Measurements from ENCODE around the gene TNNI3K.

TNNI3K gene

DNA sequence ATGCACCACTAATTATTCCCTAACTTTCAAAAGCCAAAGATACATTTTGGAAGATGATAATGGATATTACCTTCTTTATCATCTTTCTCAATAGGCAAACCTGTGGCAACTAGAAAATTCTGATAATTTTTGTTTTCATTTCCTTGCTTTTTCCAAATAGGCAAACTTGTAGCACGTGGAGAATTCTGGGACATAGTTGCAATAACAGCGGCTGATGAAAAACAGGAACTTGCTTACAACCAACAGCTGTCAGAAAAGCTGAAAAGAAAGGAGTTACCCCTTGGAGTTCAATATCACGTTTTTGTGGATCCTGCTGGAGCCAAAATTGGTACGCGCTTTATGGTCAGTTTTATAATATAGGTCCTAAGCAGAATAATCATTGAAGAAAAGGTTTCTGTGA is 35.7 kb upstream of the TNNI3K start:
- peaks cover 6% of the 10 kb centered on the region for H3K36me3 ChIP-seq
- no peak overlapping the region for H3K27ac ChIP-seq
- no peaks in the 10 kb centered on the region for H3K27me3 ChIP-seq (ENCODE audit: insufficient read depth, low read depth, severe bottlenecking)
- no peak for DNase-seq
- H3K9me3 ChIP-seq (ENCODE audit: severe bottlenecking): no peaks in the 10 kb centered on the region
- no peak overlapping the region for H3K4me3 ChIP-seq (ENCODE audit: low read depth, low read length)
- TF ChIP-seq, protein P1, sequence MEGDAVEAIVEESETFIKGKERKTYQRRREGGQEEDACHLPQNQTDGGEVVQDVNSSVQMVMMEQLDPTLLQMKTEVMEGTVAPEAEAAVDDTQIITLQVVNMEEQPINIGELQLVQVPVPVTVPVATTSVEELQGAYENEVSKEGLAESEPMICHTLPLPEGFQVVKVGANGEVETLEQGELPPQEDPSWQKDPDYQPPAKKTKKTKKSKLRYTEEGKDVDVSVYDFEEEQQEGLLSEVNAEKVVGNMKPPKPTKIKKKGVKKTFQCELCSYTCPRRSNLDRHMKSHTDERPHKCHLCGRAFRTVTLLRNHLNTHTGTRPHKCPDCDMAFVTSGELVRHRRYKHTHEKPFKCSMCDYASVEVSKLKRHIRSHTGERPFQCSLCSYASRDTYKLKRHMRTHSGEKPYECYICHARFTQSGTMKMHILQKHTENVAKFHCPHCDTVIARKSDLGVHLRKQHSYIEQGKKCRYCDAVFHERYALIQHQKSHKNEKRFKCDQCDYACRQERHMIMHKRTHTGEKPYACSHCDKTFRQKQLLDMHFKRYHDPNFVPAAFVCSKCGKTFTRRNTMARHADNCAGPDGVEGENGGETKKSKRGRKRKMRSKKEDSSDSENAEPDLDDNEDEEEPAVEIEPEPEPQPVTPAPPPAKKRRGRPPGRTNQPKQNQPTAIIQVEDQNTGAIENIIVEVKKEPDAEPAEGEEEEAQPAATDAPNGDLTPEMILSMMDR (IDR thresholded peaks at IDR 0.05; ENCODE audit: low read depth, low read length): no peak

DNA sequence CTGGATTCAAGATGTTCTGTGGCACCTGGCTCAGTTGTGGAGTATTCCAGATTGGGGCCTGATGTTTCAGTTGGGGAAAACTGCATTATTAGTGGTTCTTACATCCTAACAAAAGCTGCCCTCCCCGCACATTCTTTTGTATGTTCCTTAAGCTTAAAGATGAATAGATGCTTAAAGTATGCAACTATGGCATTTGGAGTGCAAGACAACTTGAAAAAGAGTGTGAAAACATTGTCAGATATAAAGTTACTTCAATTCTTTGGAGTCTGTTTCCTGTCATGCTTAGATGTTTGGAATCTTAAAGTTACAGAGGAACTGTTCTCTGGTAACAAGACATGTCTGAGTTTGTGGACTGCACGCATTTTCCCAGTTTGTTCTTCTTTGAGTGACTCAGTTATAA is 29.9 kb upstream of the TNNI3K start:
- DNase-seq: no peak
- no peaks in the 10 kb centered on the region for H3K9me3 ChIP-seq (ENCODE audit: severe bottlenecking)
- TF ChIP-seq, protein P1 (IDR thresholded peaks at IDR 0.05; ENCODE audit: low read depth, low read length): no peak
- no peak overlapping the region for H3K27ac ChIP-seq
- H3K27me3 ChIP-seq (ENCODE audit: insufficient read depth, low read depth, severe bottlenecking): no peaks in the 10 kb centered on the region
- peaks cover 6% of the 10 kb centered on the region for H3K36me3 ChIP-seq
- no peak overlapping the region for H3K4me3 ChIP-seq (ENCODE audit: low read depth, low read length)

DNA sequence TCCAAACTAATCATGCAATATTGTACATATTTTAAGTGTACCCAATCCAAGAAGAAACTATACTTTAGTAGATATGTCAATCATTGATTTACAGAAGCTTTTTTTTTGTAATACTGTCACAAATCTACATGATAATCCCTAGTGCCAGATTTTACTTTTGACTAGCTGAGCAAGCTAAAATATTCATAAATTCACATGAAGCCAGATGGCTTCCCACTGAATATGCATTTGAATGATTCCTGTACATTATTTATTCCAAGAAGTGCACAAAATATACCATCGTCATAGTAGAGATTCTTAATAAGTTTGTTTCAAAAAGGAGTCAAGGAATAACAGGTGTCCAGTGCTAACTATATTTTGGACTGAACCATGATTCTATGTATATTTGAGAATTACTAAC is 20.0 kb upstream of the TNNI3K start:
- H3K4me3 ChIP-seq (ENCODE audit: low read depth, low read length): no peak overlapping the region
- no peaks in the 10 kb centered on the region for H3K27me3 ChIP-seq (ENCODE audit: insufficient read depth, low read depth, severe bottlenecking)

DNA sequence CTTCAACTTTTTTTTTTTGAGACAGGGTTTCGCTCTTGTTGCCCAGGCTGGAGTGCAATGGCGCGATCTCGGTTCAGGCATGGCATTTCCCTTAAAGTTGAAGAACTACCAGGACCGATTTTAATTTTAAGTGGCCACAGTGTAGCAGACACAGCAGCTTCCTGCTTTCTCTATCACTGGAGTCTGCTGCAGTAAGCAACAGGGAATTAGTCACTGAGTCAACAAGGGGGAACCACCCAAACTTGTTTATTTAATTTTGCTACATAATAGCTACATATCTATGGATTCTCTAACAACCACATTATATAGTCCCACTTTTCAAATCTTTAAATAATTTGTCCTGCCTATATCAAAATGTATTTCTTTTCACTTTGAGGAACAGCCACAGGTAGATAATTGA is 12.5 kb upstream of the TNNI3K start:
- H3K27me3 ChIP-seq (ENCODE audit: insufficient read depth, low read depth, severe bottlenecking): no peaks in the 10 kb centered on the region
- DNase-seq: no peak
- no peaks in the 10 kb centered on the region for H3K36me3 ChIP-seq
- H3K4me3 ChIP-seq (ENCODE audit: low read depth, low read length): no peak overlapping the region
- TF ChIP-seq, protein P1 (IDR thresholded peaks at IDR 0.05; ENCODE audit: low read depth, low read length): no peak
- no peak overlapping the region for H3K27ac ChIP-seq
- H3K9me3 ChIP-seq (ENCODE audit: severe bottlenecking): no peaks in the 10 kb centered on the region

More for the DNA sequence above, 20.0 kb upstream of the TNNI3K start:
- Histone ChIP-seq H3K9me3 (ENCODE audit: severe bottlenecking) (no peaks in the 10 kb centered on the region), H3K27ac (no peak overlapping the region), H3K36me3 (no peaks in the 10 kb centered on the region)
- DNase-seq: no peak
- TF ChIP-seq, protein P1 (IDR thresholded peaks at IDR 0.05; ENCODE audit: low read depth, low read length): no peak

DNA sequence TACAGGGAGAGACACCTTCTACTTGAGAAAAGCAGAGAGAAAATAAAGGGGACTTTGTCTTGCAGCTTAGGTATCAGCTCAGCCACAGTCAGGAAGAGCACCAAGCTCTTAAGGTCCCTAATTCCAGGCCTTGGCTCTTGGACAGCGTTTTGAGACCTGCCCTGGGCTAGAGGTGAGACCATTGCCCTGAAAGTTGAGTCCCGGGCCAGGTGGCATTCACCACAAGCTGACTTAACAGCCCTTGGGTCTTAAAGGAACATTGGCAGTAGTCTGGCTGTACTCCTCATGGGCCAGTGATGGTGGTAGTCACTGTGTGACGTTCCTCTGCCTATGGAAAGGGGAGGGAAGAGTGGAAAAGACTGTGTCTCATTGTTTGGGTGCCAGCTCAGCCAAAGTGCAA is 11.7 kb upstream of the TNNI3K start:
- H3K9me3 ChIP-seq (ENCODE audit: severe bottlenecking): no peaks in the 10 kb centered on the region
- H3K27me3 ChIP-seq (ENCODE audit: insufficient read depth, low read depth, severe bottlenecking): no peaks in the 10 kb centered on the region
- no peak overlapping the region for H3K27ac ChIP-seq
- TF ChIP-seq, protein P1 (IDR thresholded peaks at IDR 0.05; ENCODE audit: low read depth, low read length): no peak
- no peaks in the 10 kb centered on the region for H3K36me3 ChIP-seq
- H3K4me3 ChIP-seq (ENCODE audit: low read depth, low read length): no peak overlapping the region
- DNase-seq: no peak

DNA sequence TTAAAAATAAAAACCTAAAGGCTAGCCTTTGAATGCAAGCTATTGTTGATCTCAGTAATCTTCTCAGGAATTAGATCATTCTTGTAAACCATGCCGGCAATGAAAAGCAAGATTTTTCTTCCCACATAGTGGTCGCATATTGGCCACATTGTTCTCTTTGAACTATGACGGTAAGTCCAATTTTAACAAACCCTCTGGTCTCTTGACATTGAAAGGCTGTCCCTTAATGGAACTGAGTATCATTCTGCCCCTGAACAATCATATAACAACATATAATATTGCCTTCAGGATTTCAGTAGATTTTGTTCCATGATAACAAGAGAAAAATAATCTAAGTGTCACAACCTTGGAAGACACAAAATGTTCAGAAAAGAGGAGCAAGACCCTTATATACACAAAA is 1.3 kb downstream of the TNNI3K start:
- Histone ChIP-seq H3K9me3 (ENCODE audit: severe bottlenecking) (no peaks in the 10 kb centered on the region), H3K27me3 (ENCODE audit: insufficient read depth, low read depth, severe bottlenecking) (no peaks in the 10 kb centered on the region), H3K36me3 (no peaks in the 10 kb centered on the region), H3K4me3 (ENCODE audit: low read depth, low read length) (no peak overlapping the region), H3K27ac (no peak overlapping the region)
- TF ChIP-seq, protein P1 (IDR thresholded peaks at IDR 0.05; ENCODE audit: low read depth, low read length): no peak
- no peak for DNase-seq

Data from WERI-Rb-1 (cell line).